RWPE1 (cell line): ENCODE measurements around the gene CCL4L2.
"Not testable (repeated sequence)": the region's sequence is repeated elsewhere in the genome, so short reads cannot be mapped to it uniquely, and the experiment has no call there.

Source experiments
- CTCF ChIA-PET: fragments of 350-600 bp; sonication (Branson Sonifier 250); formaldehyde crosslinking; extraction: SDS; loops from one replicate; lab custom pipeline; 2021; lab: Yijun Ruan, JAX
- POLR2A ChIA-PET: fragments of 400-600 bp; formaldehyde crosslinking; extraction: SDS; loops from one replicate; lab custom pipeline; 2020; ENCODE audit warnings: antibody characterized with exemption; ENCODE audit not compliant: low non-redundant PET; lab: Yijun Ruan, JAX
- DNase-seq: peaks from one replicate; pipeline ENCODE4 v3.0.0; 2012; ENCODE audit warnings: low spot score
- H3K27ac ChIP-seq: fragments of 450-650 bp; 2 replicates; pipeline ENCODE4 v1.5.1; 2017
- CTCF ChIP-seq: fragments of 450-650 bp; conservative IDR thresholded peaks from 2 replicates; pipeline ENCODE4 v1.5.1; 2017; ENCODE audit warnings: low read depth, mild to moderate bottlenecking

Gene CCL4L2

GRCh38 chr17:36203335-36203734 is 7.5 kb upstream of the CCL4L2 start:
- TF ChIP-seq CTCF: no peak
- ChIA-PET POLR2A (no interaction called here), CTCF (no interaction called here)
- no peak overlapping the region for H3K27ac ChIP-seq
- DNase-seq: no peak

GRCh38 chr17:36204724-36205500 is 6.0 kb upstream of the CCL4L2 start:
- no peak overlapping the region for H3K27ac ChIP-seq
- ChIA-PET POLR2A (no interaction called here), CTCF (no interaction called here)

GRCh38 chr17:36205637-36206485 is 5.0 kb upstream of the CCL4L2 start:
- no peak for DNase-seq
- H3K27ac ChIP-seq: no peak overlapping the region
- ChIA-PET POLR2A (no interaction called here), CTCF (interaction anchor here (0.6 kb wide), 1 partner anchor 277 kb away, joined by 3 read pairs; no protein-coding TSS in a partner anchor)
- no peak for TF ChIP-seq CTCF

More at GRCh38 chr17:36204724-36205500, 6.0 kb upstream of the CCL4L2 start:
- DNase-seq: no peak
- no peak for TF ChIP-seq CTCF

- POLR2A ChIA-PET, DNase-seq, H3K27ac ChIP-seq: not testable (repeated sequence)
- CTCF ChIA-PET: interaction anchor here (0.6 kb wide), 1 partner anchor 276 kb away, joined by 3 read pairs; no protein-coding TSS in a partner anchor
Observed at GRCh38 chr17:36206486-36206821, 4.4 kb upstream of the CCL4L2 start.

GRCh38 chr17:36207383-36207782 is 3.5 kb upstream of the CCL4L2 start:
- CTCF ChIA-PET, H3K27ac ChIP-seq, POLR2A ChIA-PET, DNase-seq: not testable (repeated sequence)

GRCh38 chr17:36209575-36209974 is 1.3 kb upstream of the CCL4L2 start:
- no peak for DNase-seq
- ChIA-PET POLR2A (no interaction called here), CTCF (no interaction called here)
- no peak overlapping the region for H3K27ac ChIP-seq
- TF ChIP-seq CTCF: no peak

- H3K27ac ChIP-seq, POLR2A ChIA-PET, CTCF ChIA-PET, DNase-seq: not testable (repeated sequence)
Observed at GRCh38 chr17:36211484-36212271, 815 bp downstream of the CCL4L2 start.
